ENCODE measurements around the gene LTF.
"Not testable (repeated sequence)": the region's sequence is repeated elsewhere in the genome, so short reads cannot be mapped to it uniquely, and the experiment has no call there.

Gene LTF

DNA sequence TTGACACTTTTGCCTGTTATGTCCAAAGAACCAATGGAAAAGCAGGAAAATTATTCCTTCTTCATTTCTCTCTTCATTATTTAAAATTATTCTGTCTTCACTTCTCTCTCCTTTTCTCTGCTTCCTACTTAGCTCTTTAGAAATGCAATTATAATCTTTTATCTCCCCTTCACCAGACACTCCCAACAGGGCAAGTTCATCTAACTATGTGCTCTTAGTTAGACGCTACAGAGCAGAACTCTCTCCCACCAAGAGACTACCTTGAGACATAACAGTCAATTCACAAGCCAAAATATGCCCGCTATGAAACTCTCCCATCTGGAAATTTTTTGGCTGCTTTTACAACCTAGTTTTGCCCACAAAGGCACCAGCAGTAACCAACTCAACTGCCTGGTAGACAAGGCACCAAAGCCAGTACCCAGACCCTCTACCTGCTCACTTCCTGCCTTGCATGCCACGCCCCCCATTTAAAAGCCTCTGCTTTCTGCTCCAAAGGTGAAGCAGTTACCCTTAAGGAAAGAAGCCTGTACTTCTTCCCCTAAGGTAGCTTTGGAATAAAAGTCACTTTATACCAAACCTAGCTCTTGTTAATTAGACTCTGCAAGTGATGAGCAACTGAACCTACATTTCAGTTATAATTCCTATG lies 29.5 kb downstream of the LTF start:
- no peak for DNase-seq

DNA sequence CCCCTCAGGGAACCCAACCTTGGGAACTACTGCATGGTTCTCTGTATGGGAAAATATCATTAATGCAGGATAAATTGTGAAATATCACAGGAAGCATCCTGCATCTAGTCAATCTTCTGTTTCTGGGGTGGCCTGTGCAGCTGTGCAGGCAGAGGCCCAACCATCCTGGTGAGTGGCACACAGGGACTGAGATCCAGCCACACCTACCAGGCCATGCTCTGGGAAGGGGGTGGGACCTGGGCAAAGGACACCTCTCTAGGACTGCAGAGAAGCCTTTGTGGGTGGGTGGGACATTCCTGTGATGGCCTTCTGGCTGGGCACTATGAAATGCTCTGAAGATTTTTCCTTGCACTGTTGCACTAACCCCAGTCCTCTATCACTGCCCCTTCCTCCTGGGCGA lies 30.9 kb downstream of the LTF start:
- DNase-seq = no peak

DNA sequence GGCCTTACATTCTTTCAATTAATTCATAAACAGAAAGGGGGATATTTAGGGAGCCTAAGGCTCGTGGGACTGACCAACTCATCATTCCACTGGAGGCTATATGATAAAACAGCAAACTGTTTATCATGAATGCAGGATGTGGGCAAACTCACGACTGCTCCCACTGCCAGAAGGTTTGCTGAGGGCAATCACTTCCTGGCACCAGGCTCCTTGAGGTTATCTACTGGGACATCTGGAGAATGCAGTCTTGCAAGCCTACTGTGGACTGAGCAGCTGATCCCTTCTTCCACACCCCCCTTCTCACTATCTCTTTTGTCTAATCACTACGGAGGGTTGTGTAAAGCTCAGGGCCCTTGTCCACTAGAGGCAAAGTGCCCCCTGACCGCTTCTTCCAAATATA lies 31.6 kb downstream of the LTF start:
- not testable (repeated sequence) for DNase-seq

DNA sequence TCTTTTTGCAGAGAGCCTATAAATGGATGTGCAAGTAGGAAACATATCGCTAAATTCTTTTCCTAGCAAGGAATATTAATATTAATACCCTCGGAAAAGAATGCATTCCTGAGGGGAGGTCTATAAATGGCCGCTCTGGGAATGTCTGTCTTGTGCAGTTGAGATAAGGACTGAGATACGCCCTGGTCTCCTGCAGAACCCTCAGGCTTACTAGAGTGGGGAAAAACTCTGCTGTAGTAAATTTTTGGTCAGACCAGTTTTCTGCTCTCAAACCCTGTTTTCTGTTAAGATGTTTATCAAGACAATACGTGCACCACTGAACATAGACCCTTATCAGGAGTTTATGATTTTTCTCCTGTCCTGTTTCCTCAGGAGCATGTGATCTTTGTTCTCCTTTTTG lies 32.8 kb downstream of the LTF start:
- DNase-seq = not testable (repeated sequence)

- not testable (repeated sequence) for DNase-seq
These were observed 33.8 kb downstream of the LTF start for GRCh38 chr3:46430879-46431278.

DNA sequence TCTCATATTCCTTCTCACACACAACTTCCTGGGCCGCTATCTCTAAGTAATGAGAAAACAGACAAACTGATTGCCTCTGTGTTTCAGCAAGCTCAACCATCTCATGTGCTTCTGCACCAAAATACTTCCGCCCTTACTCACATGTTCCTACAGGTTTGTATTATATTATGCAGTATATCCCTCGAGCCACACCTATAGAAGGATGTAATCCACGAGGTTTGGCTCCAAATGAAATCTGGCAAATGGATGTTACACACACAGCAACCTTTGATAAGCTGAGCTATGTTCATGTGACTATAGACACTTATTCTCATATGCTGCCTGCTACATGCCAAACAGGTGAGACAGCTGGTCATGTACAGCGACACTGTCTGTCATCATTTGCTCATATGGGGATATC lies 35.0 kb downstream of the LTF start:
- DNase-seq = no peak

- no peak for DNase-seq
These were observed 35.5 kb downstream of the LTF start for GRCh38 chr3:46429250-46429649.

GRCh38 chr3:46427916-46428833 lies 36.5 kb downstream of the LTF start:
- DNase-seq = no peak

DNA sequence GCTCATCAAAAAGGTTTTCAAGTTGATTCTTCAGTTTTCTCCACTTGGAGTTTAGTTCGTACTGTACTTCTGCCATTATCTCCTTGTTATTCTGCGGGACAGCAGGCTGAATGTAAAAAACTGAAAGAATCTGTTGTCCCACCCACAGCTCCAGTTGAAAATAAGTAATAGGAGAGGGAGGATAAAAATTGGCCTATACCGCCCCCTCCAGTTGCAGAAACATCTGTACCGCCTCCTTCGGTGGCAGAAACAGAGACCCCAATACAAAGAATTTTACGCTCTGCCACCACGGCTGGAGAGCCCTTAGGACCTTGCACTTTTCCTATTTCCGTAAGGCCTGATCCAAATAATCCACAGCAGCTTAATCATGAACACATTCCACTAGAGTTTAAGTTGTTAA lies 37.3 kb downstream of the LTF start:
- not testable (repeated sequence) for DNase-seq

- DNase-seq = not testable (repeated sequence)
These were observed 38.2 kb downstream of the LTF start for GRCh38 chr3:46426476-46426875.

GRCh38 chr3:46423588-46423987 lies 41.1 kb downstream of the LTF start:
- no peak for DNase-seq

GRCh38 chr3:46422617-46423016 lies 42.1 kb downstream of the LTF start:
- DNase-seq = no peak

DNA sequence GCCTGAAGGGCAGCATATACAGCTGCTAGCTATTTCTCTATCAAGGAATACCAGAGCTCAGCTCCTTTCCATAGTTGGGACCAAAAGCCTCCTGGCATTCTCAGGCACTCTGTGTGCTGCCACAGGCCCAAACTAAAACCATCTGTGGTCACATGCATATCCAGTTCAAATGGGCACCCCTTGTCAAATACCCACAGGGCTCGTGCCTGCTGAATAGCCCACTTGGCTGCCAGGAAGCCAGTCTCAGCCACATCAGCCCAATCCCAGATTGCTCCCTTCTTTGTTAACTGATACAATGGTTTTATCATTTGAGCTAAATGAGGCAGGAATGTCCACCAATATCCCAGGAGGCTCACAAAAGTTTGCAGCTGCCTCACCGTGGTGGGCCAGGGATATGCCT lies 43.8 kb downstream of the LTF start:
- DNase-seq = no peak

DNA sequence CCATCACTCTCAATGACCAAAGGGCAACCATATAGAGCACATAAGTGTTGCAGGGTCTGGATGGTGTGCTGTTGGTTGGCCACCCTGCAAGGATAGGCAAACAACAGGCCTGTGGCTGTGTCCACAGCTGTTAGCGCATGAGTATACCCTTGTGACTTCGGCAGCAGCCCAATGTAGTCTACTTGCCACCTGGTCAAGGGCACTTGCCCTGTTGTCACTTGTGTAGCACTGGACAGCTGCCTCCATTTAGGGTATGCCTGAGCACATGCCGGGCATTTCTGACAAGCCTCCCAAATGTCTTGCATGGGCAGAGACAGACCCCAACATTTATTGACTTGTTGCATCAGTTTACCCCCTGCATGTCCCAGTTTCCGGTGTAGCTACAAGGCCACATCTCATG lies 44.9 kb downstream of the LTF start:
- DNase-seq = no peak

- no peak for DNase-seq
These were observed 46.7 kb downstream of the LTF start for GRCh38 chr3:46417841-46418611.

- DNase-seq = no peak
These were observed 47.7 kb downstream of the LTF start for GRCh38 chr3:46416811-46417510.

GRCh38 chr3:46416125-46416810 lies 48.4 kb downstream of the LTF start:
- DNase-seq = no peak

DNA sequence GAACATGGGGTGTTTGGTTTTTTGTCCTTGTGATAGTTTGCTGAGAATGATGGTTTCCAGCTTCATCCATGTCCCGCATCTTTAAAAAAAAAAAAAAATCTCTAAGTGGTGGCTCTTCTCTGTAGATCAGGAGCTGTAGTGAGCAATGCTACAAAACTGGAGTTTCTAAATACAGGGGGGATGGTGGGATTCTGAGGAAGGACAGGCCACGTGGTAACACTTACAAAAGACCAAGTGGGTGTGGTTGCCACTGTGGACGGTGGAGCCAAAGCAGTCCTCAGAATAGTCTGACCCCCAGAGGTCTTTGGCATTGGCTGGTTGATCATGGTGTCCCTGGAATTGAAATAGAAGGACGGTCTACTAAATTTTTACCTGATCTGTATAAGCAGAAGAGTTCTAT lies 50.0 kb downstream of the LTF start:
- DNase-seq = no peak

DNA sequence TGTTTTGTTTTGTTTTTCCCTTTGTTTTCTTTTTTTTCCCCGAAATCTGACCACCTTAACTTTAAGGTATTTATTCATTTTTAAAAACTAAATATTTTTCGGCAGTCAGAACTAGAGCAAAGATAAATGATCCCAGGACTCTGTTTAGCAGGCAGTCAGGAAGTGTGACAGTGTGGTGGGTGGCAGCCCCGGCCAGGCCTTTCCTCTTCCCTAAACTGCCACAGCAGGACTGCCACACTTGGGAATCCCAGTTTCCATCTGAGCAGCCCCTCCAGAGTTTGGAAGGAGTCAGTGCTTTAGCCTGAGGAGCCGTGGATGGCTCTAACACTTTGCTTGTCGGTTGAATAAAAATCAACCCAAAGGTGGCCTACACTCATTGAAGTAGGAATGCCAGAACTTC lies 50.8 kb downstream of the LTF start:
- DNase-seq = no peak

DNA sequence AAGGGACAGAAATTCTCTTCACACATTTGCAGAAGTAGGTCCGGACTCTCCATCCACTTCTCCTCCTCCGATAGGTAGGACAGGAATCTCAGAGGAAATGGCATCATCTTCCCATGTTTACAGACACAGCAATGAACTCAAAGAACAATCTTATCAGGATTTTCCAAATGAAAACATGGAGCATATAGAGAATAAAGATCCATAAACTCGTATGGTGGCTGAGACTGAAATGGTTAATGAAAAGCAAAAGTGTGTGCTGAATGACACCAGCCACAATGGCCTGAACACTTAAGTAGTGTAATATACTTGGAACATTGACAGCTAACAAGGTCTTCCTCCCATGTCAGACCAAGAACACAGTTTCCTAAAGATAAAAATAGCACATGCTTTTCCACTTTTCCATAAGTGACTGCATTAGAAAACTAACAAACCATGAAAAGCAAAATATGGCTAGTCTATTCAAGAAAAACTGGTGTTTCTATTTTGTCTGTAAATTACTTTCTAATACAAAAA lies 51.9 kb downstream of the LTF start:
- DNase-seq = no peak

- DNase-seq = no peak
These were observed 53.4 kb downstream of the LTF start for GRCh38 chr3:46411271-46411670.

DNA sequence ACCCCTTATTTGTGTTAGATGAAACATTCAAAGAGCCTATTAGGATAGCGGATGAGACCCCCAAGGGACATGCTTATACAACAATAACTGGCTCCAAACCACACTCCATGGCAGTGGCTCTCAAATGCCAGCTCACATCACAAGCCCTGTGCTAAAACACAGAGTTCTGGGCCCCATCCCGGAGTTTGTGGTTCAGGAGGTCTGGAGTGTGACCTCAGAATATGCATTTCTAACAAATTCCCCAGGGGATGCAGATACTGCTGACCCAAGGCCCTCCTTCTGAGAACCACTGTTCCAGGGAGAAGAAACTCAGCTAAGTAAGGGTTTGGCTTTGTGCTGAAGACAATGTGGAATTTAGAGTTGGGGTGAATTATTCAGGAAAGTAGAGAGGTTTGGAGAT lies 54.0 kb downstream of the LTF start:
- DNase-seq = no peak
